Measurements from ENCODE around the gene ESR1.

- TF ChIP-seq CTCF (IDR thresholded peaks at IDR 0.05; ENCODE audit: insufficient read depth, low read depth, low read length) (no peak), EZH2 (IDR thresholded peaks at IDR 0.05; ENCODE audit: insufficient read depth, low read length) (no peak)
These were observed 2.1 kb upstream of the ESR1 start for GRCh38 chr6:151805286-151805840.
